ENCODE data around the gene RER1.

RER1 gene

DNA sequence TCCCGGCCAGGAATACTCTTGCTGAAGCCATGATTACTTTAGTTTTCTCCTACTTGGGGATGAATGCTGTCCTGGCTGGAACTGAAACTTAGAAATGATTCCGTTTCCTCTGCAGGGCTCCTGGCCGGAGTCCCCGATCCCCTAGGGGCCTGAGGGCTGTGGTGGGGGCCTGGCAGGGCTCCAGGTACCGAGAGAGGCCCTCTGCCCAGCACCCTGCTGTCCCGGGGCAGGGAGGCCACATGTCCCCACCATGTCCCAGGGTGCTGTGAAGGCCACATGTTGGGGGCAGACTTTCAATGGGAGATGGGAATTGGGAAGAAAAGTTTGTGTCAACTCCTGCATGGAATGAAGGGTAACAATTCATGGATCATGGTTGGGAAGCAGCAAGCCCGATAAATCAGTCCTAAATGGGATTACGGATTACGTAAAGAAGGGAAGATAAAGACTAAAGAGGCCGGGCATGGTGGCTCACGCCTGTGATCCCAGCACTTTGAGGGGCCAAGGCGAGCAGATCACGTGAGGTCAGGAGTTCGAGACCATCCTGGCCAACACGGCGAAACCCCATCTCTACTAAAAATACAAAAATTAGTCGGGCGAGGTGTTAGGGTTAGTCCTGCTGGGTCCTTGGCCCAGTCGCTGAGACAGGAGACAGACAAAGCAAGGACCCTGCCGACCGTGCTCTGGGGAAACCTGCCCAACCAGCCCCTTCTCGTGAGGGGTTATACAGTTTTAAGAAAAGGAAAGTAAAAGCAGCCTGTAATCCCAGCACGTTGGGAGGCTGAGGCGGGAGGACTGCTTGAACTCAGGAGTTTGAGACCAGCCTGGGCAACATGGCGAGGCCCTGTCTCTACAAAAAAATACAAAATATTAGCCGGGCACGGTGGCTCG lies 37.8 kb upstream of the RER1 start:
- no peak for DNase-seq (ENCODE audit: low read depth)

- no peak for DNase-seq (ENCODE audit: low read depth)
These were observed 36.9 kb upstream of the RER1 start for GRCh38 chr1:2354511-2355372.

GRCh38 chr1:2355373-2356261 lies 36.0 kb upstream of the RER1 start:
- no peak for DNase-seq (ENCODE audit: low read depth)

DNA sequence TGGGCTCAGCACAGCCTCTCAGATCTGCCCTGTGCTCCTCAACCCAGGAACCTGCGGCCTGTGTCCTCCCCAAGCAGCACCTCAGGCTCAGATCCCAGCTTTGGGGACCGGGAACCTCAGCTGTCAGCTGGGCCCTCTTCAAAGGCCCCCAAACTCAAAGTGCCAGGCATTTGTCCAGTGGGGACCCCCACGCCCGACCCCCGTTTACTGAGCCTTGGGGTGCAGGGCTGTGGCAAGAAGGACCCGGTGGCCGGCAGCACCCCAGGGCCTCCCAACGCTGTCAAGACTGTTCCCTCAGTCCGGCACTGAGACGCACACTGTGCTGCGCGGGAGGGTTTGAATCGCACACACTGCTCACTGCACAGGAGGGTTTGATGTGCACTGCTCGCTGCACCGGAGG lies 35.2 kb upstream of the RER1 start:
- DNase-seq (ENCODE audit: low read depth) = no peak

DNA sequence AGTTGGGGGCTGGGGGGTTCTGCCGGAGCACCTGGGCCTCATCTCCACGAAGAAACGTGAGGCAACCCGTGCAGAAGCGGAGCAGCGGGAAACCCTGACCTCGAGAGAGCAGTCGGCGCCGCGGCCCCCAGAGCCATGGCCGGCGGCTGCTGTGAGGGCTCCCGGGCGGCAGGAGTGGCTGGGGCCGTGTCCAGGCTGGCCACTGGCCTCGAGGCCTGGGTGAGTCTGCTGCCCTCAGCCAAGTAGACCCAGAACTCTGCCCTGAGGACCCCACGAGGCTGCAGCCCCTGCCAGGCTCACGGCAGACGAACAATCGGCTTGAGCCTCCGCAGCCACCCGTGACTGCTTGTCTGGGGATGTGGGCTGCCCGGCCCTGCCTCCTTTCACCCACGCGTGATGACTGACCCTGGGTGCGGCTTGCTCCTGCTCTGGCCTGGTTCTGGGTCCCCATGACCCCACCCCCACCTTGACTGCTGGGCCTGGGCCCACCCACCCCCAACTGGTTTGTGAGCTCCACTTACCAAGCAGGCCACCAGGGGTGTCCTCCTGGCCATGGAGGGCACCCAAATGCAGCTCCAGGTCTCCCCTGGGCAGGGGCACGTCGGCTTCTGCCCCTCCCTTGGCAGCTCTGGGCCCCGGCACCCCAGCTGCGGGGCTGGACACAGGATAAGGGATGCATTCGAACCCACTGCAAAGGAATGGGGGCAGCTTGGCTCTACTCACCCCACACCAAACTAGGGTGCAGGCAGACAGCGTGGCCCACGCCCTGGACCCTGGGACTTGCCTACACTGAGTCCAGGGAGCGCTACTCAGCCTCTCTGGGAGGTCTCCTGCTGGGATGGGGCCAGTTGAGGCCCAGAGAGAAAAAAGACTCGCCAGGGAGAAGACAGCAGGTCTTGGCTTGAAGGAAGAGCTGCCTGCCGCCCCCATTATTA lies 34.5 kb upstream of the RER1 start:
- DNase-seq (ENCODE audit: low read depth) = no peak

DNA sequence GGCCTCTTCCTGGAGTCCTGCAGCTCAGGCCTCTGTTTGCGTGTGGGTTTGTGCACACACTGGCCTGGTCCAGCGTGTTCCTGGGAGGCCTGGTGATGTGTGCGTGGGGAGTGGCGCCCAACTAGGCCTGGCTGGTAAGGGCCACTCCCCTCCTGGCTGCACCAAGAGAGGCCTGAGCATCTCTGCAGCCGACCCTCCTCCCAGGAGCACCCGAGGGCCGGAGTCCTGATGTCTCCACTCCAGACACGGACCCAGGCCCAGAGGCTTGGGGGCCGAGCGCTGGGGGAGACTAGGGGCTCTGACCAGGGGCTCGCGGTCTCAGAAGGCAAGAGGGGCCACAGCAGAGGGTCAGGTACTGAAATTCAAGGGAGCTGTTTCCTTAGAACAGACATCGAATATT lies 33.6 kb upstream of the RER1 start:
- DNase-seq (ENCODE audit: low read depth) = no peak

DNA sequence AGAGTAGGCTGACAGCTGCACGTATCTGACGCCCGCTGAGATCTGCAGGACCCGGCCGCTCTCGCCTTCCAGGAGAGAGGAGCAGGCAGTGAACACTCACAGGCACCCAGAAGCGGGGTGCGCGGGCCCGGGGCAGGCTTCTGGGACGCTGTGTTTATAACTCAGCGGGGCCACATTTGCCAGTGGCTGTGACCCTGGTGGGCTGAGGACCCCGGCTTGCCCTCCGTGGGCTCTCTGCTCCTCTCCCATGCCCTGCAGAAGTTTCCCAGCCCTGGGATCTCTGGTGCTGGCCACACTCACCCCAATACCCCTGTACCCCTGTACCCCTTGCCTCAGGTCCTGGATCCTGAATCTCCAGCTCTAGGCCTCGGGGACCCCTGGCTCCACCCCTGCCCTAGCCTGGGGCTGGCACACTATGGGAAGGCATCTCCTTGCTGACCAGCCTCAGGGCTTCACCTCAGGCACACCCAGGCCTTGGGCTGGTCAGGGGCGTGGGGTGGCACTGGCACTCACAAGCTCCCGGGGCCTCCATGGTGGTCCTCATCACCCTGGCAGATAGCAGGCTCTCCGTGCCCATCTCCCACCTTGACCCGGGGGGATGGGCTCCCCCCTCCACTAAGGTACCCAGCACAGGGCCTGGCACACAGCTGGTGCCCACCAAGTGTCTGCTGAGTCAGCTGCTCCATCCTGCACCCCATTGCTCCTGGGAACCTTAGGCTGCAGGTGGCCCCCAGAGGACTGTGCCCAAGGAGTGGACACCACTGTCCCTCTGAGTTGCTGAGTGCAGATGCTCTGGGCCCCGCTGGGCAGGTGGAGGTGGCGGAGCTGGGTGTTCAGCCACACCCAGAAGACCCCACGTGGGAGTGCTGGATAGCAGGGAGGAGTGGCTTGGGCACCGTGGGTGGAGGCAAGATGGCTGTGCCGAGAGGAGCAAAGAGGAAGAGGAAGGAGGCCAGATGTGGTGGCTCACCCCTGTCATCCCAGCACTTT lies 32.7 kb upstream of the RER1 start:
- no peak for DNase-seq (ENCODE audit: low read depth)

GRCh38 chr1:2360588-2361364 lies 30.9 kb upstream of the RER1 start:
- no peak for DNase-seq (ENCODE audit: low read depth)

DNA sequence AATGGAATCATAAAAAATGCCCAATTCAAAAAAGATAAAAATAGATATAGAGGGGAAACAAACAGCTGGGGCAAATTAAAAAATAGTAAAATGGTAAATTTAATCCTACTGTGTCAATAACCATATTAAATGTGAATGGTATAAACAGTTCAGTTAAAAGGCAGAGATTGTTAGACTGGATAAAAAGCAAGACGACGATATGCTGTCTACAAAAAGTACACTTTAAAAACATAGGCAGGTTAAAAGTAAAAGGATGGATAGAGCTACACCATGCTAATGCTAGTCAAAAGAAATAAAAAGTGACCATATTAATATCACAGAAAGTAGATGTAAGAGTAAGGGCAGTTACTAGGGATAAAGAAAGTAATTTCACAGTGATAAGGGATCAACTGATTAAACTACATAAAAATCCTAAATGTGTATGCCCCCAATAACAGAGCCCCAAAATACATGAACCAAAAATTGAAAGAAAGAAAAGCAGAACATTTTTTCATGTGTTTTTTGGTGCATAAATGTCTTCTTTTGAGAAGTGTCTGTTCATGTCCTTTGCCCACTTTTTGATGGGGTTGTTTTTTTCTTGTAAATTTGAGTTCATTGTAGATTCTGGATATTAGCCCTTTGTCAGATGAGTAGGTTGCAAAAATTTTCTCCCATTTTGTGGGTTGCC lies 27.7 kb upstream of the RER1 start:
- DNase-seq (ENCODE audit: low read depth) = no peak

- no peak for DNase-seq (ENCODE audit: low read depth)
These were observed 23.4 kb upstream of the RER1 start for GRCh38 chr1:2368053-2368744.

DNA sequence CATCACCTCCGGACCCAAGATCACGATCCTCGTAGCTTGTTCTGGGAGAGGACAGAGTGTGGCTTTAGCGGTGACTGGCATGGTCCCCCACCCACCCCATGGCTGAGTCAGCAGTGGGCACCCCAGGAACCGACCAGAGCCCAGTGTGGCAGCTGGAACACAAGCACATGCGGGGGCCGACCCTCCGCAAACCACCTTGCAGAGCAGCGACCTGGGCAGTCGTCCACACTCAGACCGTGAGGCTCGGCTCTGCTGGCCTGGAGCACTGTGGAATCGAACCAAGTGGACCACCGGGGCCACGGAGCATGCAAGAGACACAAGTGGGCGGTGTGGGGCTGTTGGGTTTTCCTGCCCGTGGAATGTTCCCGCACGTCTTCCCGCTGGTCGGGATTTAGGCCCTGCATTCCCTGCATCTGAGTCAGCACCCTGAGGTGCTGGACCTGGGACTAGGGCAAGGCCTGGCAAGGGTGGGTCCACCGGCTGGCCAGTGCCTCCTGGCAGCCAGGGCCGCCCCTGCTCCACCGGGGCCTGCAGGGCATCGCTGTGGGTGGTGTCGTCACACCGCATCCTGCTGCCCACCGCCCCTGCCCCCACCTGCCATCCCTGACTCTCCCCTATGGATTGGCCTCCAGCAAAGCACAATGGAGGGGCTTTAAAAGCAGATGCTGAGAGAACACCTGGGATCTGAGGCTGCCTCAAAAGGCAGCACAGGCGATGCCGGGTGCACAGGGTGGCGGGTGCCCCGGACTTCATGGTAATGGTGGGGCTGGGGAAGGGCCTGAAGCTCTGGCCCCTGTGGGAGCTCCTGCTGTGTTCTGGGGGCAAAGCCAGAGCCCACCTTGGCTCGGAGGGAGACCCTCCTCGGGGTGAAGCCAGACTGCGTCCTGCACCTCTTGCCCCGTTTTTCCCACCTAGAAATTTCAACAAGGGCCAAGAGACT lies 18.8 kb upstream of the RER1 start:
- DNase-seq (ENCODE audit: low read depth) = no peak

GRCh38 chr1:2373551-2374251 lies 17.9 kb upstream of the RER1 start:
- DNase-seq (ENCODE audit: low read depth) = no peak

DNA sequence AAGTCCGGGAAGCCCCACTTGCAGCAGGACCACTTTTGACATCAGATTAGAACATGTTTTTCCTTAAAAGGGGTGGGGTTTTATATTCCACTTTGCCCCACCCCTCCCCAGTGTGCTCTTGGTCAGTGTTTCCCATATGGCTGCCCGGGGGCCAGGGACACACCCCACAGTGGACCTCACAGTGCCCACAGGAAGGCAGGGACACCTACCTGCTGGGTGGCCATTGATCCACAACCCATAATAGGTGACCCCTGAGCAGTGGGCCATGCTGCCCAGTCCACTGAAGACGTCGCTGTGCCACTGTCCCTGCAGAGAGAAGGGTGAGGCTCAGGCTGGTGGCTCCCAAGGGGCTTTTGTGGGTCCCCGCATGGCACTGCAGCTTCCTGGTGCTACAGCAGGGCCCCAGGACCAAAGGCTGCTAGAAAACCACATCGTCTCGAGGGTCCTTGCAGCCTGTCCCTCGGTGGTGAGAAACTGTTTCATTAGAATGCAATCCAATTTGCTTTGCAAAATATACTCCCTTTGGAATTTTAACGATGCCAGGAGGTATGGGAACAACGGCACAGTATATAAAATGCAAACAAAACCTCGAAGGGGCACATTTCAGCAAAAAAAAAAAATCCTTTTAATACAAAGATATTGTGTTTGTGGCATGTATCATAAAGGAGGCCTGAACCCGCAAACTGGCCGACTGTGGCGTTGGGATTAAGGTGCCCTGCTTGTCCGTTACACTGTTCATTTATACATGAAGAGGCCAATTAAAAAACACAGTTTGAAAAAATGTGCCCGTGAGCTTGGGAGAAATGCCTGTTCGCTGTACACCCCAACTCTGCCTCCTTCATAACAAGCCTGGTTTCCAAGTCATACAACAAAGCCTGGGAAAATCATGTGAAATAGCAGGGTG lies 17.1 kb upstream of the RER1 start:
- DNase-seq (ENCODE audit: low read depth) = no peak

GRCh38 chr1:2375246-2375922 lies 16.3 kb upstream of the RER1 start:
- no peak for DNase-seq (ENCODE audit: low read depth)

- no peak for DNase-seq (ENCODE audit: low read depth)
These were observed 15.7 kb upstream of the RER1 start for GRCh38 chr1:2375923-2376260.
